ENCODE measurements around the gene GLA. TPM values are rescaled to one million over a fixed set of nuclear protein-coding genes. Genes with fewer than 3 reads are reported as not detected.

GLA gene
- total RNA-seq, 1 donor from 2014 or later: 39.5 TPM

DNA sequence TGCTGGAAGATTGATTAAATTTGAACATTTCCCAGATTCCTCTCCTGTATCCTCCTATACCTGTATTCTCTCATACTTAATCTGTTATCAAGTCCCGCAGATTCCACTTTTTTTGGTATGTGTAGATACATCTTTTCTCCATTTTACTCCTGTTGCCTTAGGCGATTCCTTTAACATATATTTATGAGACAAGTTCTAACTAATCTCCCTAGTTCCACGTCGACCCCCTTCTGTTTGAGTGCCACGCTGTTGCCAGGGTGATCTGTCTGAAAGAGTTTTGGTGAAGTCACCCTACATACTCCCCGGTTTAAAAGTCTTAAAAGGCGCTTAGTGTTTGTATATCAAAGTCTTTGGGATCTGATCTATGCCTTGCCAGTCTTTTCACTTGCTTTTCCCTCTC lies 2.7 kb upstream of the GLA start:
- H3K36me3 Mint-ChIP-seq: peaks cover 22% of the 10 kb centered on the region
- peaks cover 3% of the 10 kb centered on the region for H3K27me3 Mint-ChIP-seq
- no peak for DNase-seq (ENCODE audit: extremely low spot score, unreplicated experiment)
- TF ChIP-seq, protein P1, sequence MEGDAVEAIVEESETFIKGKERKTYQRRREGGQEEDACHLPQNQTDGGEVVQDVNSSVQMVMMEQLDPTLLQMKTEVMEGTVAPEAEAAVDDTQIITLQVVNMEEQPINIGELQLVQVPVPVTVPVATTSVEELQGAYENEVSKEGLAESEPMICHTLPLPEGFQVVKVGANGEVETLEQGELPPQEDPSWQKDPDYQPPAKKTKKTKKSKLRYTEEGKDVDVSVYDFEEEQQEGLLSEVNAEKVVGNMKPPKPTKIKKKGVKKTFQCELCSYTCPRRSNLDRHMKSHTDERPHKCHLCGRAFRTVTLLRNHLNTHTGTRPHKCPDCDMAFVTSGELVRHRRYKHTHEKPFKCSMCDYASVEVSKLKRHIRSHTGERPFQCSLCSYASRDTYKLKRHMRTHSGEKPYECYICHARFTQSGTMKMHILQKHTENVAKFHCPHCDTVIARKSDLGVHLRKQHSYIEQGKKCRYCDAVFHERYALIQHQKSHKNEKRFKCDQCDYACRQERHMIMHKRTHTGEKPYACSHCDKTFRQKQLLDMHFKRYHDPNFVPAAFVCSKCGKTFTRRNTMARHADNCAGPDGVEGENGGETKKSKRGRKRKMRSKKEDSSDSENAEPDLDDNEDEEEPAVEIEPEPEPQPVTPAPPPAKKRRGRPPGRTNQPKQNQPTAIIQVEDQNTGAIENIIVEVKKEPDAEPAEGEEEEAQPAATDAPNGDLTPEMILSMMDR (conservative IDR thresholded peaks at IDR 0.05): no peak
- no peaks in the 10 kb centered on the region for H3K9me3 Mint-ChIP-seq
- peak overlapping the region; percentile 85 for H3K27ac Mint-ChIP-seq
- H3K4me3 Mint-ChIP-seq: peak overlapping the region; percentile 85
- H3K4me1 Mint-ChIP-seq (ENCODE audit: unreplicated experiment): peaks cover 11% of the 10 kb centered on the region

DNA sequence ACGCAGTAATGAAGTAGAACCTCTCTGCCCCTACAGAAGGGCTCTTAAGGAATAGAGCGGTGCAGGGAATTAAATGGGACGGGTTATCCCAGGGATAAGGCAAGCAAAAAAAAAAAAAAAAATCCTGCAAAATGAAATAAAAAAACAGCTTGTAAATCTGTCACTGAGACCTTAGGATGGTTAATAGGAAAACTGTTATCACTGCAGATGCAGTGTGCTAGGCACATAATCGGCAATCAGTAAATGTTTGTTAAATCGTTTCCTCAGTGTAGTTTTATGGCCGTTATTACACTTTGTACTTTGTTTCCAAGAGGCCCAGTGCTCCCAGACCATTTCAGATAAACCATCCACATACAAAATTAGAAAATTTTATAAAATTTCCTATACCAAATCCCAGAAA lies 1.3 kb upstream of the GLA start:
- DNase-seq (ENCODE audit: extremely low spot score, unreplicated experiment): no peak
- no peaks in the 10 kb centered on the region for H3K9me3 Mint-ChIP-seq
- peaks cover 24% of the 10 kb centered on the region for H3K36me3 Mint-ChIP-seq
- TF ChIP-seq, protein P1 (conservative IDR thresholded peaks at IDR 0.05): no peak
- H3K27ac Mint-ChIP-seq: peak overlapping the region; percentile 99
- H3K27me3 Mint-ChIP-seq: peaks cover 3% of the 10 kb centered on the region
- peak overlapping the region; percentile 95 for H3K4me3 Mint-ChIP-seq
- H3K4me1 Mint-ChIP-seq (ENCODE audit: unreplicated experiment): peaks cover 7% of the 10 kb centered on the region

DNA sequence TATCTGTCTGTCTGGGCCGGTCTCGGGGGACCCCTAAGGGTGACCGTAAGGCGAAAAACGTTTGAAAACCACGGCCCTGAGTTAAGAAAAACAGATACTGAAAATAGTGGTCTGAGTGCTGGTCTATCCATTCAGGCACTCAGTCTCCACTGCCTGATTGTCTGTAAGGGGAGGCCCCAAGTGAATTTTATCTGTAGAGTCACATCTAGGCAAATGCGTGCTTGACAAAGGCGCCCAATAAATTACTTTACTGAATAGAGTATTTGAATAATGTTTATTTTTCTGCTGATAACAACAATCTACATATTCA lies 762 bp upstream of the GLA start:
- H3K27me3 Mint-ChIP-seq: peaks cover 3% of the 10 kb centered on the region

DNA sequence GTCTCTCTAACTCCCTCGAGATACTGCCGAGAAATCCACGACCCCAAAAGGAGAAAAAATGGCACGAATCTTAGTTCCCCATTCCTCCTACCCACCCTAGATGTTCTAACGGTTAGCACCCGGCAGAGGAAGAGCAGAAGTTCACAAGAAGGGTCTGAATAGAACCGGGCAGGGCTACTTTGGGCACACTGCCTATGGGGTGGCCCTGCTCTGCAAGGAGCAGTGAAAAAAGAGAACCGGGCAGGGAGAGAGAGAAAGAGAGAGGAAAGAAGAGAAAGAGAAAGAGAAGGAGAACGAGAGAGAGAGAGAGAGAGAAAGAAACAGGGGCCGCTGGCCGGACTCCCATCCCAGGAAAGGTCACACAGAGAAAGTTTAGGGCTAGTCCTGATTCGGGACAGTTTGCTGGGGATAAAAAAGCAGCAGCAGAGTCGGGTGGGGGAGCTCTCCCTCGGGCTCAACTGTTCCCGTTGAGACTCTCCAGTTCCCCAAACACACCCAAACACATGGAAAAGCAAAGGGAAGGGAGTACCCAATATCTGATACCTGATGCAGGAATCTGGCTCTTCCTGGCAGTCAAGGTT lies 468 bp downstream of the GLA start:
- TF ChIP-seq, protein P1 (conservative IDR thresholded peaks at IDR 0.05): no peak
- Mint-ChIP-seq H3K4me1 (ENCODE audit: unreplicated experiment) (peaks cover 7% of the 10 kb centered on the region), H3K36me3 (peaks cover 19% of the 10 kb centered on the region), H3K9me3 (no peaks in the 10 kb centered on the region), H3K27me3 (peaks cover 3% of the 10 kb centered on the region), H3K27ac (peak overlapping the region; percentile 99), H3K4me3 (peak overlapping the region; percentile 95)
- DNase-seq (ENCODE audit: extremely low spot score, unreplicated experiment): no peak

More for the DNA sequence above, 762 bp upstream of the GLA start:
- Mint-ChIP-seq H3K9me3 (no peaks in the 10 kb centered on the region), H3K36me3 (peaks cover 27% of the 10 kb centered on the region), H3K4me3 (peak overlapping the region; percentile 95), H3K27ac (peak overlapping the region; percentile 99), H3K4me1 (ENCODE audit: unreplicated experiment) (peaks cover 7% of the 10 kb centered on the region)
- no peak for DNase-seq (ENCODE audit: extremely low spot score, unreplicated experiment)
- TF ChIP-seq, protein P1 (conservative IDR thresholded peaks at IDR 0.05): peak; percentile 9

DNA sequence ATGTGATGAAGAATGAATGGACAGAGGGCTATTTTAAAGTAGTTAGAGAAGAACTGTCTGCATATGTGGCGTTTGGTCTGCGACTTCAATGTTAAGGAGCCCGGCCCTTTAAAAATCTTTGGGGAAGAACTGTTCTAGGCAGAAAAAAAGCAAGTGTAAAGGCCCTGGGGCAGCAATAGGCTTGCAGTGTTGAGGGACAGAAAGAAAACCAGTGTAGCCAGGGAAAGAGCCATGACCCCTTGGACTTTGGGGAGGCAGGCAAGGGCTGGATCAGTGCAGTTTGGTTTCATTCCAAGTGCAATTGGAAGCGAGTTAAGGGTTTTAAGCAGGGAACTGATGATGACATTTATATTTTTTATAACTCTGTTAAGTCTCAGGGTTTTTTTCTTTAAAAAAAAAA lies 7.9 kb downstream of the GLA start:
- Mint-ChIP-seq H3K27me3 (no peaks in the 10 kb centered on the region), H3K36me3 (peaks cover 15% of the 10 kb centered on the region), H3K4me3 (no peak overlapping the region), H3K9me3 (no peaks in the 10 kb centered on the region), H3K4me1 (ENCODE audit: unreplicated experiment) (no peaks in the 10 kb centered on the region), H3K27ac (no peak overlapping the region)
- TF ChIP-seq, protein P1 (conservative IDR thresholded peaks at IDR 0.05): no peak
- DNase-seq (ENCODE audit: extremely low spot score, unreplicated experiment): no peak

DNA sequence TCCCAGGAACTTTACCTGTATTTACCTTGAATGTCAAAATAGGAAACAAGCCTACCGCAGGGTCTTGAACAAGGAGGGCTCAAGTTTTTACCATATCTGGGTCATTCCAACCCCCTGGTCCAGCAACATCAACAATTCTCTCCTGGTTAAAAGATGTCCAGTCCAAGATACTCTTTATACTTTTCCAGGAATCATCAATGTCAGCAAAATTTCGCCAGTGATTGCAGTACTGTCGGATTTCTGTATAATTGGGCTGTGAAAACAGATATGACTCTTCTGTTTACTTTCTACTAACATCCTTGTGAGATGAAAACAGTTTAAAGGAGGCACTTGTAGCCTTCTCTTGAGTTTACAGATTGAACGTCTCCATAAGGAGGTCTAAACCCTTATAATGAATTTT lies 9.0 kb downstream of the GLA start:
- no peaks in the 10 kb centered on the region for H3K27me3 Mint-ChIP-seq
- no peak overlapping the region for H3K4me3 Mint-ChIP-seq
- no peak for DNase-seq (ENCODE audit: extremely low spot score, unreplicated experiment)
- TF ChIP-seq, protein P1 (conservative IDR thresholded peaks at IDR 0.05): no peak
- H3K4me1 Mint-ChIP-seq (ENCODE audit: unreplicated experiment): no peaks in the 10 kb centered on the region
- H3K27ac Mint-ChIP-seq: no peak overlapping the region
- H3K36me3 Mint-ChIP-seq: peaks cover 12% of the 10 kb centered on the region
- H3K9me3 Mint-ChIP-seq: no peaks in the 10 kb centered on the region

All from type B pancreatic cell (in vitro differentiated cells).